IMR-90 (cell line): ENCODE data around the gene PTH2. TPM values are rescaled to one million over a fixed set of nuclear protein-coding genes. Genes with fewer than 3 reads are reported as not detected.

Experiments
- ATAC-seq: fragments of 200-7000 bp; cut with Tn5 transposase; 2 replicates; pipeline ENCODE4 v1.9.1; 2020; ENCODE audit warnings: low read depth, mild to moderate bottlenecking, moderate library complexity
- BruUV-seq: library from RNA; stranded (reverse); fragments of 400-500 nt; replicated peaks from 2 replicates; lab custom pipeline; 2021; lab: Mats Ljungman, UMichigan
- CTCF ChIA-PET: fragments of 300-600 bp; formaldehyde crosslinking; extraction: SDS; loops from one replicate; lab custom pipeline; 2021; ENCODE audit warnings: antibody characterized with exemption; lab: Yijun Ruan, JAX
- POLR2A ChIA-PET: fragments of 300-600 bp; sonication (Branson Sonifier 250); formaldehyde crosslinking; loops from one replicate; lab custom pipeline; 2022; ENCODE audit warnings: antibody characterized with exemption; ENCODE audit not compliant: unreplicated experiment; lab: Charles Lee
- DNase-seq: peaks from one replicate; pipeline ENCODE4 v3.0.0; 2013
- H2AFZ ChIP-seq: replicated peaks from 2 replicates; pipeline ENCODE3; 2013; ENCODE audit warnings: low read length, mild to moderate bottlenecking; ENCODE audit not compliant: poor library complexity
- H2AK5ac ChIP-seq: 2 replicates; pipeline ENCODE4 v1.6.1; 2013; ENCODE audit warnings: low read depth, low read length, inconsistent platforms
- H2AK9ac ChIP-seq: replicated peaks from 2 replicates; pipeline ENCODE3; 2013; ENCODE audit warnings: mild to moderate bottlenecking, low read depth, low read length, moderate library complexity; ENCODE audit not compliant: poor library complexity
- H2BK120ac ChIP-seq: 2 replicates; pipeline ENCODE4 v1.6.1; 2013; ENCODE audit warnings: low read depth, low read length, inconsistent platforms
- H2BK15ac ChIP-seq: 3 replicates; pipeline ENCODE4 v1.6.1; 2013; ENCODE audit warnings: low read depth, low read length, inconsistent platforms
- H2BK20ac ChIP-seq: 2 replicates; pipeline ENCODE4 v1.6.1; 2013; ENCODE audit warnings: low read depth, mild to moderate bottlenecking, inconsistent platforms, low read length, moderate library complexity
- H2BK5ac ChIP-seq: 2 replicates; pipeline ENCODE4 v1.6.1; 2013; ENCODE audit warnings: mild to moderate bottlenecking, low read depth, low read length, inconsistent platforms; ENCODE audit not compliant: poor library complexity, severe bottlenecking
- H3K14ac ChIP-seq: replicated peaks from 2 replicates; pipeline ENCODE4 v1.6.1; 2013; ENCODE audit warnings: low read depth, low read length, inconsistent platforms
- H3K18ac ChIP-seq: 2 replicates; pipeline ENCODE4 v1.6.1; 2013; ENCODE audit warnings: low read depth, low read length, control low read depth
- H3K23ac ChIP-seq: 2 replicates; pipeline ENCODE4 v1.6.1; 2013; ENCODE audit warnings: low read depth, low read length, inconsistent platforms
- H3K27ac ChIP-seq: 2 replicates; pipeline ENCODE4 v1.5.1; 2013; ENCODE audit warnings: mild to moderate bottlenecking, control low read depth, low read length; ENCODE audit not compliant: insufficient read depth
- H3K27me3 ChIP-seq: 2 replicates; pipeline ENCODE4 v1.6.1; 2013; ENCODE audit warnings: low read length; ENCODE audit not compliant: control insufficient read depth, insufficient read depth
- H3K36me3 ChIP-seq: 2 replicates; pipeline ENCODE4 v1.6.1; 2013; ENCODE audit warnings: low read length, mixed read lengths; ENCODE audit not compliant: control insufficient read depth, insufficient read depth
- H3K4ac ChIP-seq: 2 replicates; pipeline ENCODE4 v1.6.1; 2013; ENCODE audit warnings: low read depth, low read length, inconsistent platforms
- H3K4me1 ChIP-seq: 2 replicates; pipeline ENCODE4 v1.6.1; 2013; ENCODE audit warnings: low read length, mixed read lengths; ENCODE audit not compliant: control insufficient read depth, insufficient read depth
- H3K4me2 ChIP-seq: 2 replicates; pipeline ENCODE4 v1.6.1; 2013; ENCODE audit warnings: low read depth, mild to moderate bottlenecking, control low read depth, low read length, moderate library complexity
- H3K4me3 ChIP-seq: 2 replicates; pipeline ENCODE4 v1.5.1; 2013; ENCODE audit warnings: low read depth, mild to moderate bottlenecking, control low read depth, low read length, moderate library complexity; ENCODE audit not compliant: insufficient read depth
- H3K56ac ChIP-seq: 2 replicates; pipeline ENCODE4 v1.6.1; 2013; ENCODE audit warnings: low read length, inconsistent platforms; ENCODE audit not compliant: insufficient read depth; ENCODE audit errors: extremely low read depth
- H3K79me1 ChIP-seq, 2 experiments: 2 replicates each; pipeline ENCODE4 v1.6.1; 2013; ENCODE audit warnings: low read length in 2 of 2, inconsistent platforms in 1 of 2, low read depth in 1 of 2
- H3K9ac ChIP-seq: 2 replicates; pipeline ENCODE4 v1.6.1; 2013; ENCODE audit warnings: low read depth, low read length, control low read depth
- H3K9me1 ChIP-seq: 2 replicates; pipeline ENCODE4 v1.6.1; 2013; ENCODE audit warnings: low read length, inconsistent platforms; ENCODE audit not compliant: insufficient read depth
- H3K9me3 ChIP-seq: 2 replicates; pipeline ENCODE4 v1.6.1; 2013; ENCODE audit warnings: low read length; ENCODE audit not compliant: control insufficient read depth, insufficient read depth
- H4K20me1 ChIP-seq: 2 replicates; pipeline ENCODE4 v1.6.1; 2013; ENCODE audit warnings: low read length, inconsistent platforms; ENCODE audit not compliant: insufficient read depth
- H4K5ac ChIP-seq: 2 replicates; pipeline ENCODE4 v1.6.1; 2013; ENCODE audit warnings: mild to moderate bottlenecking, low read depth, low read length, control low read depth
- H4K8ac ChIP-seq, 2 experiments: 2 replicates each; pipeline ENCODE4 v1.6.1; 2013; ENCODE audit warnings: low read depth in 2 of 2, low read length in 2 of 2, control low read depth in 1 of 2, inconsistent platforms in 1 of 2
- H4K91ac ChIP-seq: 2 replicates; pipeline ENCODE4 v1.6.1; 2013; ENCODE audit warnings: low read depth, low read length, inconsistent platforms; ENCODE audit not compliant: insufficient read depth
- BHLHE40 ChIP-seq: fragments of 150-350 bp; IDR thresholded peaks from 2 replicates; pipeline ENCODE4 v1.6.1; 2016; ENCODE audit warnings: mild to moderate bottlenecking, low read depth, low read length
- CHD1 ChIP-seq: IDR thresholded peaks from 2 replicates; pipeline ENCODE4 v1.6.1; 2012; ENCODE audit warnings: low read depth, low read length, improper control_type of control experiment
- CTCF ChIP-seq: conservative IDR thresholded peaks from 2 replicates; pipeline ENCODE4 v1.5.1; 2012; ENCODE audit warnings: mild to moderate bottlenecking, low read depth, low read length, improper control_type of control experiment
- FOS ChIP-seq: fragments of 150-350 bp; IDR thresholded peaks from 2 replicates; pipeline ENCODE4 v1.6.1; 2016; ENCODE audit warnings: low read depth, low read length
- MAFK ChIP-seq: IDR thresholded peaks from 2 replicates; pipeline ENCODE4 v1.6.1; 2012; ENCODE audit warnings: low read depth, low read length, improper control_type of control experiment
- MAZ ChIP-seq: IDR thresholded peaks from 2 replicates; pipeline ENCODE4 v1.6.1; 2012; ENCODE audit warnings: low read depth, mild to moderate bottlenecking, low read length, improper control_type of control experiment, moderate library complexity, borderline replicate concordance
- MXI1 ChIP-seq: IDR thresholded peaks from 2 replicates; pipeline ENCODE4 v1.6.1; 2012; ENCODE audit warnings: low read depth, mild to moderate bottlenecking, low read length, moderate library complexity, borderline replicate concordance
- POLR2A ChIP-seq: IDR thresholded peaks from 2 replicates; pipeline ENCODE4 v1.6.1; 2012; ENCODE audit warnings: mild to moderate bottlenecking, low read depth, low read length
- RAD21 ChIP-seq: IDR thresholded peaks from 2 replicates; pipeline ENCODE4 v1.6.1; 2012; ENCODE audit warnings: low read length, improper control_type of control experiment
- RCOR1 ChIP-seq: IDR thresholded peaks from 2 replicates; pipeline ENCODE4 v1.6.1; 2012; ENCODE audit warnings: mild to moderate bottlenecking, low read length, improper control_type of control experiment; ENCODE audit not compliant: insufficient replicate concordance
- WGBS, 2 experiments: methylation state at CpG; one replicate each; pipeline versions ENCODE4 v1.1.5 to v1.1.7; 2013; ENCODE audit warnings: missing lambda C conversion rate in 2 of 2; ENCODE audit not compliant: insufficient read length in 1 of 2; ENCODE audit errors: extremely low coverage in 2 of 2; 5-methylcytosine and 5-hydroxymethylcytosine counted together
- dilution Hi-C: fragments of 300-500 bp; cut with HindIII; formaldehyde crosslinking; loops from one replicate; pipeline ENCODE4 v1.14.3; 2018; ENCODE audit warnings: low sequenced_read_pairs; ENCODE audit not compliant: unreplicated experiment
- in situ Hi-C: fragments of 300-500 bp; cut with MboI; formaldehyde crosslinking; loops from 3 replicates; pipeline ENCODE4 v1.14.3; 2019; ENCODE audit warnings: low sequenced_read_pairs, inconsistent platforms, mixed read lengths
- intact Hi-C: fragments of 100-400 bp; cut with micrococcal nuclease; formaldehyde crosslinking; loops from 2 replicates; pipeline ENCODE4 v1.10.0; 2022
- polyA plus RNA-seq, 3 experiments: library from polyadenylated mRNA; depleted of rRNA; stranded (reverse); fragments of >200 nt; gene quantifications; 2 replicates each; pipeline ENCODE4 v1.2.3, GENCODE V29; 2012; ENCODE audit warnings: low replicate concordance in 1 of 3
- total RNA-seq: library from RNA; depleted of rRNA; stranded (reverse); fragments of >200 nt; gene quantifications from 2 replicates; pipeline ENCODE4 v1.2.3, GENCODE V29; 2012

The PTH2 gene
- total and polyA plus RNA-seq, 2 of the 4 experiments (the other 2 are of a cell fraction): not detected

- Histone ChIP-seq H3K9me3 (peaks cover 5% of the 10 kb centered on the region), H3K36me3 (no peaks in the 10 kb centered on the region), H3K9ac (no peak overlapping the region), H3K4ac (no peak overlapping the region), H2AK5ac (no peak overlapping the region), H2BK5ac (no peak overlapping the region), H3K14ac (no peak overlapping the region), H3K23ac (no peak overlapping the region), H4K20me1 (peaks cover 3% of the 10 kb centered on the region; the same call in 1 of the 2 replicates), H4K8ac (no peak overlapping the region), H3K56ac (no peak overlapping the region), H2BK120ac (no peak overlapping the region), H3K9me1 (no peaks in the 10 kb centered on the region), H3K79me1 (no peaks in the 10 kb centered on the region), H3K4me1 (no peaks in the 10 kb centered on the region), H2AFZ (no peak overlapping the region), H2AK9ac (no peak overlapping the region), H3K18ac (no peak overlapping the region), H4K91ac (no peak overlapping the region), H3K4me2 (no peak overlapping the region), H3K27ac (no peak overlapping the region), H3K4me3 (no peak overlapping the region), H4K5ac (no peak overlapping the region), H3K27me3 (peaks cover 89% of the 10 kb centered on the region), H2BK15ac (no peak overlapping the region), H2BK20ac (no peak overlapping the region)
- no peak for DNase-seq
- TF ChIP-seq MXI1 (no peak), BHLHE40 (no peak), CHD1 (no peak), RAD21 (no peak), MAZ (no peak), POLR2A (no peak), FOS (no peak), RCOR1 (no peak), CTCF (no peak), MAFK (no peak)
- dilution Hi-C loops: no loop called here
- 7% methylated on average over 2 of the region's 6 CpGs; no CpG with 5 or more reads in 1 of the 2 experiments for WGBS, 2 experiments
- CTCF ChIA-PET: no interaction called here
- BruUV-seq: no TSS peak
- in situ Hi-C loops: loop anchor here (10.0 kb wide), 1 partner anchor 173 kb away; no protein-coding TSS in a partner anchor
- POLR2A ChIA-PET: no interaction called here
- intact Hi-C loops: no loop called here
- no peak for ATAC-seq
Observed at GRCh38 chr19:49438261-49438660, 15.0 kb upstream of the PTH2 start.
